ENCODE measurements around the gene COL9A3. TPM values are rescaled to one million over a fixed set of nuclear protein-coding genes. Genes with fewer than 3 reads are reported as not detected.

Gene COL9A3
- total RNA-seq, 4 donors from 2014 or later: 13.4 to 22.9 (median 18.4) TPM

GRCh38 chr20:62814060-62814708 lies 2.7 kb upstream of the COL9A3 start:
- peaks cover 37 to 51% (median 49%) of the 10 kb centered on the region in 4 donors for H3K36me3 ChIP-seq
- intact Hi-C loops (cut with DNase I): no loop called here

GRCh38 chr20:62814709-62815065 lies 2.2 kb upstream of the COL9A3 start:
- TF ChIP-seq EP300 (IDR thresholded peaks at IDR 0.05): no peak
- TF ChIP-seq CTCF (IDR thresholded peaks at IDR 0.05): no peak
- no peak for TF ChIP-seq POLR2AphosphoS5 (IDR thresholded peaks at IDR 0.05)
- Histone ChIP-seq H3K4me3 (no peak overlapping the region), H3K9me3 (no peaks in the 10 kb centered on the region), H3K4me1 (peaks cover 39 to 56% (median 52%) of the 10 kb centered on the region in 4 donors), H3K27me3 (peaks cover 4 to 58% (median 34%) of the 10 kb centered on the region in 4 donors), H3K27ac (replicated peaks in 1 of 4) (no peak overlapping the region), H3K36me3 (peaks cover 32 to 46% (median 44%) of the 10 kb centered on the region in 4 donors)
- intact Hi-C loops (cut with DNase I): no loop called here
- no peak for DNase-seq (ENCODE audit: extremely low spot score)
- 65% methylated on average over 5 of the region's 12 CpGs for WGBS

More at GRCh38 chr20:62814060-62814708, 2.7 kb upstream of the COL9A3 start:
- WGBS: 58% methylated on average over 3 of the region's 13 CpGs
- Histone ChIP-seq H3K4me3 (no peak overlapping the region), H3K9me3 (no peaks in the 10 kb centered on the region), H3K27ac (replicated peaks in 1 of 4) (no peak overlapping the region), H3K27me3 (peaks cover 4 to 53% (median 34%) of the 10 kb centered on the region in 4 donors), H3K4me1 (peaks cover 34 to 52% (median 47%) of the 10 kb centered on the region in 4 donors)
- DNase-seq (ENCODE audit: extremely low spot score): no peak
- no peak for TF ChIP-seq EP300 (IDR thresholded peaks at IDR 0.05)
- TF ChIP-seq POLR2A (IDR thresholded peaks at IDR 0.05; ENCODE audit: low read depth): no peak
- no peak for TF ChIP-seq CTCF (IDR thresholded peaks at IDR 0.05)
- TF ChIP-seq POLR2AphosphoS5 (IDR thresholded peaks at IDR 0.05): no peak

GRCh38 chr20:62815066-62815991 lies 1.5 kb upstream of the COL9A3 start:
- DNase-seq (ENCODE audit: extremely low spot score): no peak
- H3K27me3 ChIP-seq: peaks cover 4 to 64% (median 34%) of the 10 kb centered on the region in 4 donors
- 45% methylated on average over 17 of the region's 24 CpGs for WGBS
- peaks cover 26 to 40% (median 37%) of the 10 kb centered on the region in 4 donors for H3K36me3 ChIP-seq
- TF ChIP-seq EP300 (IDR thresholded peaks at IDR 0.05): no peak
- TF ChIP-seq CTCF (IDR thresholded peaks at IDR 0.05): no peak
- TF ChIP-seq POLR2AphosphoS5 (IDR thresholded peaks at IDR 0.05): peak in 1 of 2 donors; percentile 24
- H3K4me3 ChIP-seq: peak overlapping the region in 1 of 4 donors; percentile 59
- H3K27ac ChIP-seq (replicated peaks in 1 of 4): peak overlapping the region in 1 of 4 donors; percentile 9
- H3K4me1 ChIP-seq: peaks cover 44 to 60% (median 57%) of the 10 kb centered on the region in 4 donors
- H3K9me3 ChIP-seq: no peaks in the 10 kb centered on the region
- intact Hi-C loops (cut with DNase I): no loop called here

GRCh38 chr20:62816031-62816883 lies 593 bp upstream of the COL9A3 start:
- Histone ChIP-seq H3K27me3 (peaks cover 4 to 68% (median 34%) of the 10 kb centered on the region in 4 donors), H3K27ac (replicated peaks in 1 of 4) (peak overlapping the region; percentile 50 to 71 (median 64)), H3K36me3 (peaks cover 17 to 30% (median 28%) of the 10 kb centered on the region in 4 donors), H3K4me1 (peaks cover 44 to 63% (median 58%) of the 10 kb centered on the region in 4 donors), H3K4me3 (peak overlapping the region; percentile 44 to 59 (median 48)), H3K9me3 (no peaks in the 10 kb centered on the region)
- 26% methylated on average over 7 of the region's 57 CpGs for WGBS
- no peak for DNase-seq (ENCODE audit: extremely low spot score)
- TF ChIP-seq POLR2AphosphoS5 (IDR thresholded peaks at IDR 0.05): no peak
- no peak for TF ChIP-seq EP300 (IDR thresholded peaks at IDR 0.05)
- no peak for TF ChIP-seq POLR2A (IDR thresholded peaks at IDR 0.05; ENCODE audit: low read depth)
- TF ChIP-seq CTCF (IDR thresholded peaks at IDR 0.05): no peak
- intact Hi-C loops (cut with DNase I): no loop called here

All from esophagus muscularis mucosa (tissue), 4 donors.